NOMO-1 (cell line): Measurements from ENCODE around the gene NMT1.

Source experiments
- DNase-seq, 2 experiments: peaks; one replicate each; lab custom pipeline; 2025; ENCODE audit not compliant: unreplicated experiment in 2 of 2; lab: John Stamatoyannopoulos, UW

Gene NMT1

DNA sequence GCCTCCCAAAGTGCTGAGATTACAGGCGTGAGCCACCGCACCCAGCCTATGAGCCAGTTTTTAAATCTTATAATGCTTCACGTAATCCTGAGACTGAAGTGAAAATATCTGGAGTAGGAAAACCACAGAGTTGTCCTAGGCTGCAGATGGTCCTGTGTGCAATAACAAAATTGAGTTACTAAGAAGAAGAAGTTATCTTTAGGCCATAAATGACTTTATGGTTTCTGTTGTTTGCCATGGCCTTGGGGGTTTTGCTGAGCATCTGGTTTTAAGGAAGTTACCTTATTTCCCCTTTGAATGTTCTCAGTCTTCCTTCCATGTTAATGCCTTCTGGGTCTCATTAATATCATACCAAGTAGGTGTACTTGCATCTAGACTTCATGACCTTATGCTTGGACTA lies 16.5 kb downstream of the NMT1 start:
- DNase-seq: peak; percentile 90 to 98

- DNase-seq: no peak
These were observed 20.1 kb downstream of the NMT1 start for GRCh38 chr17:45081047-45081703.

- DNase-seq: no peak
These were observed 25.3 kb downstream of the NMT1 start for GRCh38 chr17:45086391-45086790.

DNA sequence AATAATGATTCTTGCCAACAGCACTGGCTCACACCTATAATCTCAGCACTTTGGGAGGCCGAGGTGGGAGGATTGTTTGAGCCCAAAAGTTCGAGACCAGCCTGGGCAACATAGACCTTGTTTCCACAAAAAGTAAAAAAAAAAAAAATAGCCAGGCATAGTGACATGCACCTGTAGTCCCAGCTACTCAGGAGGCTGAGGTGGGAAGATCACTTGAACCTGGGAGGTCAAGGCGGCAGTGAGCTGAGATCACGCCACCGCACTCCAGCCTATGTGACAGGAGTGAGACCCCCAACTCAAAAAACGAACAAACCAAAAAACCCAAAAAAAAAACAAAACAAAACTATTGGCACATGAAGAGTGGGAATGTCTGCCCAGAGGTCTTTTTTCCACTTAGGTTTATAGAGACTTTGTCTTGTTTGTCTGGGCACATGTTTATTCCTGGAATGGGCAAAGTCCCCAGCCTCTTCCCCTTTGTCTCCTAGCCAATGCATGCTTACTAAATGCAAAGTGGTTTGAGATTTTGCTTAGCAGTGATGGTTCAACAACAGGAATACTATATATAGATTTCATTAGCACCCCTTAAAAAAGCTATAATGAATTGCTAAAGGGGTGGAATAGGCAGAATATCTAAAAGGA lies 25.9 kb downstream of the NMT1 start:
- no peak for DNase-seq

DNA sequence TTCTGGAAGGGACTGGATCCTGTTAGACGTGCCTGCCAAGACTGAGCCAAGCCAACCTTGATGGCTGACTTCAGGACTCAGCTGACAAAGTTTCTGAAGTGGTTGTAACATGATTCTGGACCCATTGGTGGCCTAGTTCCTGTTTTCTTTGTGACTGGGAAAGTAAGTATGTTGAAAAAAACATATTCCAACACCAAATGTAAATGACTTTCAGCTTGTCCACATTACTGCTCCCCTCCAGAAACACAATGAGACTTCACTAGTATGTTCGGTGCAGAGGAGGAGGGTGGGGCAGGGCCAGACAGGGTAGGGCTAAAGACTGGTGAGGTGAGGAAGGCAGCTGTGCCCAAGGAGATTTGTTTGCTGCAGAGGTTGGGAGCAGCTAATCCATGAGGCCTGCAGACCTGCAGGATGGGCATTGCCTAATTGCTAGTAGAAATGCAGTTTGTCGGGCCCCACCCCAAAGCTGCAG lies 26.4 kb downstream of the NMT1 start:
- no peak for DNase-seq

GRCh38 chr17:45087978-45088377 lies 26.9 kb downstream of the NMT1 start:
- DNase-seq: no peak

DNA sequence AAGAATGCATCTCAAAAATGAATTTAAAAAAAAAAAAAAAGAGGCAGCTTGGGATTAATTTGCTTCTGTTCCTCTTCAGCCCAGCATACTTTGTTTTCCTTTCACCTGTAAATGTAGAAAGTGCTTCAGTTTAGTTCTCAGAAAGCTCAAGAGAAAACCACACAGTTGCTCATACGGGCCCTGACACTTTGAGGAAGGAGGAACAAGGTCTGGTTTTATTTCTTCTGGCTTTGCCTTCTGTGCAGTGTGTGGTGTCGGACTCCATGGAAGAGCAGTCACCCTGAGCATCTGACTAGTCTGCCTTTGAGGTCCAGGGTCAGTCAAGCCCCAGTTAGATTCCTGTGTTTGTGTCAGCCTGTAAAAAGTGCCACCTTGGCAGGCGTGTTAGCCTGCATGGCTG lies 27.6 kb downstream of the NMT1 start:
- no peak for DNase-seq

- no peak for DNase-seq
These were observed 29.6 kb downstream of the NMT1 start for GRCh38 chr17:45090711-45091110.

GRCh38 chr17:45091778-45092425 lies 30.8 kb downstream of the NMT1 start:
- DNase-seq: no peak

- DNase-seq: no peak
These were observed 31.9 kb downstream of the NMT1 start for GRCh38 chr17:45092911-45093430.

GRCh38 chr17:45093444-45094110 lies 32.5 kb downstream of the NMT1 start:
- no peak for DNase-seq

DNA sequence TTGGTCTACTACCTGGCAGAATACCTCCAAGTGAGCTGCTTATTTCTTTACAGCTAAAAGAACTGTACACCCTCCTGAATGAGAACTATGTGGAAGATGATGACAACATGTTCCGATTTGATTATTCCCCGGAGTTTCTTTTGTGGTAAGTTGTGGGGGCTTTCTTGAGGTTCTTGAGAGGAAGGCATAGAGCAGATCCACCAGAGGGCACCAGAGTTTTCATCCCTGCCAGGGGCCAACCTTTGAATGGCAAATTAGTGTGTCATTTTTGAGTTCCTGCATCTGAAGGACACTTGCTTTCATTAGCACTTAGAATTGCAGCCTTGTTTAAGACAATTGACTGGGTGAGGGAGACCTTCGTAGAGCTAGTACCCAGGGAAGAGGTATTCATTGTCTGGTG lies 35.0 kb downstream of the NMT1 start:
- DNase-seq: peak in 1 of 2 experiments; percentile 25

GRCh38 chr17:45096926-45097325 lies 35.8 kb downstream of the NMT1 start:
- no peak for DNase-seq

- no peak for DNase-seq
These were observed 37.2 kb downstream of the NMT1 start for GRCh38 chr17:45098081-45098868.

GRCh38 chr17:45098869-45099616 lies 37.9 kb downstream of the NMT1 start:
- peak; percentile 24 to 51 for DNase-seq

DNA sequence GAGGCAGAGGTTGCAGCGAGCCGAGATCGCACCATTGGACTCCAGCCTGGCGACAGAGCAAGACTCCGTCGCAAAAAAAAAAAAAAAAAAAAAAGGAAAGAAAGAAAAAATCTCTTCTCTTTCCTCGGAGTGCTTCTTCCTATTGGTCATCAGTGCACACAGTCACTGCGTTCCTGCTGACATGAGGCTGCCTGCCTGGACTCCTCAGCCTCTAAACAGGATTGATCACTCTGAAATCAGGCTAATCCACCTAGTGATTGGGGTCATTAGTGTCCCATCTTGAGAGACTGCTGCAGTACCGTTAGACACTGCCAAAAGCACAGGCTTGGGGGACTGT lies 40.4 kb downstream of the NMT1 start:
- no peak for DNase-seq

- DNase-seq: no peak
These were observed 41.0 kb downstream of the NMT1 start for GRCh38 chr17:45101883-45102811.

- DNase-seq: no peak
These were observed 41.7 kb downstream of the NMT1 start for GRCh38 chr17:45102856-45103255.

DNA sequence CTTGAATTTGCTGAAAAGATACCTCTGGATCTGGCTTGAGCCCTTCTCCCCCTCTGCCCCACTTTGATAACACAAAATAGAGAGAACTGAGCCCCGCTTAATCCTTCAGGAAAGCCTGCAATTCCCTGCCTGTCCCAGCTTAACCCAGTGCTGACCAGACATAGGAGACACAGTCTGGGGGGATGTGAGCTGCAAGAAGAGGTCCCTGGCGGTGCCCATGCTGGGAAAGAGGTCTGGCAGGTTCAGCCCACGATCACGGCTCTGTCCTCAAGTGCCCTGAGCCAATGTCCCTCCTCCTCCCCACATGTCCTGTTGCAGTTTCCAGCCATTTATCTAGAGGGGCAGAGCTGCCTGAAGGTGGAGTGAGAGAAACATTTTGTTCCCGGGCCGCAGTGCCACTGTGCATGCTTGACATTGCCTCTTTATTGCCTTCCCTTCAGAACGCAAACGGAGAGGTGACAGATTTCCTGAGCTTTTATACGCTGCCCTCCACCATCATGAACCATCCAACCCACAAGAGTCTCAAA lies 42.2 kb downstream of the NMT1 start:
- DNase-seq: no peak
